Panc1 (cell line): Measurements from ENCODE around the gene EHD2. TPM values are rescaled to one million over a fixed set of nuclear protein-coding genes. Genes with fewer than 3 reads are reported as not detected.

ENCODE experiments used
- ATAC-seq: fragments of 200-7000 bp; cut with Tn5 transposase; 2 replicates; pipeline ENCODE4 v1.9.1; 2020; ENCODE audit warnings: mild to moderate bottlenecking, moderate library complexity
- BruUV-seq: library from RNA; stranded (reverse); fragments of 400-500 nt; replicated peaks from 2 replicates; lab custom pipeline; 2021; lab: Mats Ljungman, UMichigan
- CTCF ChIA-PET: fragments of 300-600 bp; sonication (Branson Sonifier 250); formaldehyde crosslinking; loops from one replicate; lab custom pipeline; 2022; ENCODE audit warnings: antibody characterized with exemption; lab: Charles Lee
- POLR2A ChIA-PET: fragments of 300-600 bp; sonication (Branson Sonifier 250); formaldehyde crosslinking; loops from one replicate; lab custom pipeline; 2022; ENCODE audit warnings: antibody characterized with exemption; lab: Charles Lee
- DNase-seq: peaks from one replicate; pipeline ENCODE4 v3.0.0-alpha.2; 2010; ENCODE audit warnings: low read depth, low spot score
- H3K27ac ChIP-seq: 2 replicates; pipeline ENCODE4 v1.5.1; 2011; ENCODE audit warnings: mild to moderate bottlenecking, low read length, inconsistent platforms
- H3K27me3 ChIP-seq: fragments of 200-500 bp; sonication (Bioruptor generic); 2 replicates; pipeline ENCODE4 v1.6.0; 2014; ENCODE audit warnings: low read length, inconsistent platforms; ENCODE audit not compliant: control insufficient read depth, insufficient read depth
- H3K36me3 ChIP-seq: fragments of 200-500 bp; sonication (Bioruptor generic); 2 replicates; pipeline ENCODE4 v1.5.1; 2014; ENCODE audit warnings: inconsistent platforms, mild to moderate bottlenecking, low read length, moderate library complexity; ENCODE audit not compliant: control insufficient read depth, insufficient read depth
- H3K4me1 ChIP-seq: 2 replicates; pipeline ENCODE4 v1.5.1; 2011; ENCODE audit warnings: inconsistent platforms, mild to moderate bottlenecking, low read length, moderate library complexity; ENCODE audit not compliant: control insufficient read depth, insufficient read depth
- H3K4me3 ChIP-seq, 2 experiments: 2 replicates each; pipeline ENCODE4 v1.5.1; 2011 to 2012; ENCODE audit warnings: low read depth in 2 of 2, low read length in 2 of 2, mild to moderate bottlenecking in 2 of 2, inconsistent platforms in 1 of 2, moderate library complexity in 1 of 2
- H3K9me3 ChIP-seq: fragments of 200-500 bp; sonication (Bioruptor generic); 2 replicates; pipeline ENCODE4 v1.5.1; 2014; ENCODE audit warnings: low read depth, mild to moderate bottlenecking, inconsistent platforms, low read length, moderate library complexity; ENCODE audit not compliant: control insufficient read depth, insufficient read depth
- POLR2AphosphoS5 ChIP-seq: IDR thresholded peaks from 2 replicates; pipeline ENCODE4 v1.6.1; 2012; ENCODE audit warnings: mild to moderate bottlenecking, low read depth, low read length, moderate library complexity
- SIN3A ChIP-seq: IDR thresholded peaks from 2 replicates; pipeline ENCODE4 v1.6.1; 2012; ENCODE audit warnings: low read depth, mild to moderate bottlenecking, low read length, moderate library complexity, borderline replicate concordance; ENCODE audit not compliant: insufficient read depth
- TCF7L2 ChIP-seq: IDR thresholded peaks from 2 replicates; pipeline ENCODE4 v1.6.1; 2011; ENCODE audit warnings: mild to moderate bottlenecking, low read depth, low read length, inconsistent platforms
- in situ Hi-C: cut with HindIII; loops from 2 replicates; pipeline ENCODE4 v1.10.0; 2016; ENCODE audit warnings: low sequenced_read_pairs, low pct_unique_long_range_greater_than_20kb
- intact Hi-C: fragments of 100-400 bp; cut with micrococcal nuclease; formaldehyde crosslinking; loops from one replicate; pipeline ENCODE4 v1.10.0; 2022; ENCODE audit not compliant: unreplicated experiment
- total RNA-seq: library from RNA; stranded (reverse); gene quantifications from one replicate; pipeline ENCODE4 v1.2.1, GENCODE V29; 2021; ENCODE audit not compliant: unreplicated experiment
- TF ChIP-seq, protein P1 (sequence below), 2 experiments: IDR thresholded peaks; 2 replicates each; pipeline ENCODE4 v1.6.1; 2011 to 2012; ENCODE audit warnings: low read depth in 2 of 2, control low read depth in 1 of 2, low read length in 1 of 2, mild to moderate bottlenecking in 1 of 2, moderate library complexity in 1 of 2; ENCODE audit not compliant: insufficient read depth in 1 of 2
- TF ChIP-seq, protein P2 (sequence below): fragments of 450-650 bp; IDR thresholded peaks from 2 replicates; pipeline ENCODE4 v1.5.1; 2017; ENCODE audit warnings: mild to moderate bottlenecking

EHD2 gene
- total RNA-seq, 1 experiment from 2014 or later: 41.8 TPM

DNA sequence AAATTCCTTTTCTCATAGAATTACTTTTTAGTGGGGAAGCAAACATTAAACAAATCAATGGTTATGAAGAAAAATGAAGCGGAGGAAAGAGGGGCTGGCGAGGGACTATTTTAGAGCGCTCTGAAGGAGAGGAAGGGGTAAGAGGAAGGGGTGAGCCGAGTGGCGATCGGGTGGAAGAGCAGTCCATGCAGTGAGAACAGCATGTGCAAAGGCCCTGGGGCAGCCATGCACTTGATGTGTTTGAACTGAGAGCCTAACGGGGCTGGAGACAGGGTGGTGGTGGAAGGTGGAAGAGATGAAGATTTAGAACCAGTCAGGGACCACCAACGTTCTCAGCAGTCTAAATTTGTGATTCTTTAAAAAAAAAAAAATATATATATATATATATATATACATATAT is 17.7 kb downstream of the EHD2 start:
- Histone ChIP-seq H3K27ac (no peak overlapping the region), H3K9me3 (no peaks in the 10 kb centered on the region), H3K27me3 (no peaks in the 10 kb centered on the region), H3K36me3 (no peaks in the 10 kb centered on the region), H3K4me3 (no peak overlapping the region), H3K4me1 (peaks cover 11% of the 10 kb centered on the region)
- no peak for DNase-seq
- TF ChIP-seq, protein P1, sequence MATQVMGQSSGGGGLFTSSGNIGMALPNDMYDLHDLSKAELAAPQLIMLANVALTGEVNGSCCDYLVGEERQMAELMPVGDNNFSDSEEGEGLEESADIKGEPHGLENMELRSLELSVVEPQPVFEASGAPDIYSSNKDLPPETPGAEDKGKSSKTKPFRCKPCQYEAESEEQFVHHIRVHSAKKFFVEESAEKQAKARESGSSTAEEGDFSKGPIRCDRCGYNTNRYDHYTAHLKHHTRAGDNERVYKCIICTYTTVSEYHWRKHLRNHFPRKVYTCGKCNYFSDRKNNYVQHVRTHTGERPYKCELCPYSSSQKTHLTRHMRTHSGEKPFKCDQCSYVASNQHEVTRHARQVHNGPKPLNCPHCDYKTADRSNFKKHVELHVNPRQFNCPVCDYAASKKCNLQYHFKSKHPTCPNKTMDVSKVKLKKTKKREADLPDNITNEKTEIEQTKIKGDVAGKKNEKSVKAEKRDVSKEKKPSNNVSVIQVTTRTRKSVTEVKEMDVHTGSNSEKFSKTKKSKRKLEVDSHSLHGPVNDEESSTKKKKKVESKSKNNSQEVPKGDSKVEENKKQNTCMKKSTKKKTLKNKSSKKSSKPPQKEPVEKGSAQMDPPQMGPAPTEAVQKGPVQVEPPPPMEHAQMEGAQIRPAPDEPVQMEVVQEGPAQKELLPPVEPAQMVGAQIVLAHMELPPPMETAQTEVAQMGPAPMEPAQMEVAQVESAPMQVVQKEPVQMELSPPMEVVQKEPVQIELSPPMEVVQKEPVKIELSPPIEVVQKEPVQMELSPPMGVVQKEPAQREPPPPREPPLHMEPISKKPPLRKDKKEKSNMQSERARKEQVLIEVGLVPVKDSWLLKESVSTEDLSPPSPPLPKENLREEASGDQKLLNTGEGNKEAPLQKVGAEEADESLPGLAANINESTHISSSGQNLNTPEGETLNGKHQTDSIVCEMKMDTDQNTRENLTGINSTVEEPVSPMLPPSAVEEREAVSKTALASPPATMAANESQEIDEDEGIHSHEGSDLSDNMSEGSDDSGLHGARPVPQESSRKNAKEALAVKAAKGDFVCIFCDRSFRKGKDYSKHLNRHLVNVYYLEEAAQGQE (IDR thresholded peaks at IDR 0.05; ENCODE audit: insufficient read depth in 1 of 2, low read depth in 2 of 2, low read length in 1 of 2): no peak
- TF ChIP-seq, protein P2, sequence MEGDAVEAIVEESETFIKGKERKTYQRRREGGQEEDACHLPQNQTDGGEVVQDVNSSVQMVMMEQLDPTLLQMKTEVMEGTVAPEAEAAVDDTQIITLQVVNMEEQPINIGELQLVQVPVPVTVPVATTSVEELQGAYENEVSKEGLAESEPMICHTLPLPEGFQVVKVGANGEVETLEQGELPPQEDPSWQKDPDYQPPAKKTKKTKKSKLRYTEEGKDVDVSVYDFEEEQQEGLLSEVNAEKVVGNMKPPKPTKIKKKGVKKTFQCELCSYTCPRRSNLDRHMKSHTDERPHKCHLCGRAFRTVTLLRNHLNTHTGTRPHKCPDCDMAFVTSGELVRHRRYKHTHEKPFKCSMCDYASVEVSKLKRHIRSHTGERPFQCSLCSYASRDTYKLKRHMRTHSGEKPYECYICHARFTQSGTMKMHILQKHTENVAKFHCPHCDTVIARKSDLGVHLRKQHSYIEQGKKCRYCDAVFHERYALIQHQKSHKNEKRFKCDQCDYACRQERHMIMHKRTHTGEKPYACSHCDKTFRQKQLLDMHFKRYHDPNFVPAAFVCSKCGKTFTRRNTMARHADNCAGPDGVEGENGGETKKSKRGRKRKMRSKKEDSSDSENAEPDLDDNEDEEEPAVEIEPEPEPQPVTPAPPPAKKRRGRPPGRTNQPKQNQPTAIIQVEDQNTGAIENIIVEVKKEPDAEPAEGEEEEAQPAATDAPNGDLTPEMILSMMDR: no peak
- TF ChIP-seq POLR2AphosphoS5 (no peak), SIN3A (no peak), TCF7L2 (no peak)
- no peak for ATAC-seq
- BruUV-seq: no TSS peak
- intact Hi-C loops: no loop called here
- POLR2A ChIA-PET: no interaction called here
- in situ Hi-C loops: no loop called here
- CTCF ChIA-PET: no interaction called here

DNA sequence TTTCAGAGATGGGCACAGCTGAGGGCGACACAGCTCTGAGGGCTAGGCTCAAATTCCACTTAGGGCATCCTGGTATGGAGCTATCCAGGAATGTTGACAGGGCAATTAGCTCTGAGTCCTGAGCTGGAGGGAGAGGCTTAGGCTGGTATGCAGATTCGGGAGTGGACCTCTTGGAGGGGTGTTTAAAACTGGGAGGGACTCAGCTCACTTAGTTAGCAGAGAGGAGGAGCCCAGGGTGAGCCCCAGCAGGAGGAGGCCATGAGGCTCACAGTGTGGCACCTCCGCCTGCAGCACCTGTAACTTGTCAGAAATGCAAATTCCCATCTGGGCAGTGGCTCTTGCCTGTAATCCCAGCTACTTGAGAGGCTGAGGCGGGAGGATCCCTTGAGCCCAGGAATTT is 21.9 kb downstream of the EHD2 start:
- TF ChIP-seq POLR2AphosphoS5: no peak
- no peak for TF ChIP-seq TCF7L2
- TF ChIP-seq, protein P2: no peak
- TF ChIP-seq, protein P1 (IDR thresholded peaks at IDR 0.05; ENCODE audit: insufficient read depth in 1 of 2, low read depth in 2 of 2, low read length in 1 of 2): no peak
- no peak for TF ChIP-seq SIN3A
- intact Hi-C loops: no loop called here
- H3K27ac ChIP-seq: no peak overlapping the region
- H3K36me3 ChIP-seq: no peaks in the 10 kb centered on the region
- ChIA-PET CTCF (no interaction called here), POLR2A (no interaction called here)
- H3K4me3 ChIP-seq: no peak overlapping the region
- DNase-seq (no peak), ATAC-seq (no peak)
- no TSS peak for BruUV-seq
- H3K27me3 ChIP-seq: no peaks in the 10 kb centered on the region
- no peaks in the 10 kb centered on the region for H3K4me1 ChIP-seq
- H3K9me3 ChIP-seq: no peaks in the 10 kb centered on the region
- in situ Hi-C loops: no loop called here
